HCT116 (cell line): ENCODE results near the gene PCBP3. TPM values are rescaled to one million over a fixed set of nuclear protein-coding genes. Genes with fewer than 3 reads are reported as not detected.

Experiments used
- ATAC-seq: fragments of 200-7000 bp; cut with Tn5 transposase; 2 replicates; pipeline ENCODE4 v1.9.1; 2020; ENCODE audit warnings: mild to moderate bottlenecking, moderate library complexity
- BruUV-seq: library from RNA; stranded (reverse); fragments of 400-500 nt; replicated peaks from 2 replicates; lab custom pipeline; 2021; lab: Mats Ljungman, UMichigan
- CTCF ChIA-PET: fragments of 300-600 bp; sonication (Branson Sonifier 250); formaldehyde crosslinking; loops from one replicate; lab custom pipeline; 2021; ENCODE audit warnings: antibody characterized with exemption; lab: Charles Lee
- POLR2A ChIA-PET: fragments of 300-600, 350-600 bp; sonication (Branson Sonifier 250); formaldehyde crosslinking; loops from one replicate; lab custom pipeline; 2021; ENCODE audit warnings: antibody characterized with exemption; lab: Charles Lee
- RAD21 ChIA-PET, 2 experiments: fragments of 300-600 bp; sonication (Branson Sonifier 250); formaldehyde crosslinking; loops; one replicate each; lab custom pipeline; 2023; ENCODE audit warnings: low total read pairs in 2 of 2; ENCODE audit not compliant: uncharacterized antibody in 2 of 2, unreplicated experiment in 2 of 2, low non-redundant PET in 1 of 2; lab: Charles Lee
- DNase-seq: peaks from one replicate; pipeline ENCODE4 v3.0.0-alpha.2; 2010; ENCODE audit warnings: low read depth, low spot score
- H2AFZ ChIP-seq: fragments of 200-600 bp; shearing (Covaris generic), sonication (generic); 2 replicates; pipeline ENCODE4 v1.6.1; 2017; ENCODE audit warnings: low read depth, mixed run types, mixed read lengths, antibody characterized with exemption, low read length; ENCODE audit not compliant: poor library complexity, severe bottlenecking
- H3K27ac ChIP-seq: 2 replicates; pipeline ENCODE4 v1.5.1; 2012; ENCODE audit warnings: low read depth, low read length
- H3K27me3 ChIP-seq: fragments of 200-600 bp; sonication (generic); 2 replicates; pipeline ENCODE4 v1.6.1; 2016; ENCODE audit warnings: mixed run types, low read length, mixed read lengths; ENCODE audit not compliant: insufficient read depth
- H3K36me3 ChIP-seq, 2 experiments: fragments of 200-500 bp in 1 of 2; fragments of 200-600 bp in 1 of 2; sonication (Bioruptor generic) in 1 of 2; sonication (generic) in 1 of 2; 2 replicates each; pipeline versions ENCODE4 v1.5.1 to v1.6.1; 2014 to 2016; ENCODE audit warnings: low read length in 2 of 2, inconsistent platforms in 1 of 2, mixed read lengths in 1 of 2, mixed run types in 1 of 2; ENCODE audit not compliant: insufficient read depth in 2 of 2, control insufficient read depth in 1 of 2
- H3K4me1 ChIP-seq, 2 experiments: fragments of 200-600 bp in 1 of 2; sonication (generic) in 1 of 2; 2 replicates each; pipeline versions ENCODE4 v1.5.1 to v1.6.1; 2012 to 2017; ENCODE audit warnings: low read length in 2 of 2, inconsistent platforms in 1 of 2, mild to moderate bottlenecking in 1 of 2, mixed read lengths in 1 of 2, mixed run types in 1 of 2, moderate library complexity in 1 of 2; ENCODE audit not compliant: insufficient read depth in 2 of 2, control insufficient read depth in 1 of 2
- H3K4me2 ChIP-seq: fragments of 200-600 bp; sonication (generic); 2 replicates; pipeline ENCODE4 v1.6.1; 2017; ENCODE audit warnings: mixed run types, low read length, mixed read lengths
- H3K4me3 ChIP-seq, 2 experiments: fragments of 200-600 bp in 1 of 2; sonication (generic) in 1 of 2; replicated peaks in 1 of 2; 2 replicates each; pipeline ENCODE4 v1.5.1; 2011 to 2016; ENCODE audit warnings: low read length in 2 of 2, control low read depth in 1 of 2, low read depth in 1 of 2, mild to moderate bottlenecking in 1 of 2, mixed read lengths in 1 of 2, mixed run types in 1 of 2
- H3K79me2 ChIP-seq: fragments of 200-600 bp; sonication (generic); 2 replicates; pipeline ENCODE4 v1.6.1; 2017; ENCODE audit warnings: mild to moderate bottlenecking, mixed run types, low read length, moderate library complexity, mixed read lengths; ENCODE audit not compliant: insufficient read depth
- H3K9ac ChIP-seq: fragments of 200-600 bp; sonication (generic); 2 replicates; pipeline ENCODE4 v1.6.1; 2016; ENCODE audit warnings: low read length, mixed read lengths
- H3K9me2 ChIP-seq: fragments of 200-600 bp; sonication (generic), shearing (Covaris generic); 2 replicates; pipeline ENCODE4 v1.6.1; 2017; ENCODE audit warnings: mixed run types, mild to moderate bottlenecking, moderate library complexity; ENCODE audit not compliant: insufficient read depth
- H3K9me3 ChIP-seq, 2 experiments: fragments of 200-500 bp in 1 of 2; fragments of 200-600 bp in 1 of 2; sonication (Bioruptor generic) in 1 of 2; sonication (generic) in 1 of 2; 2 replicates each; pipeline ENCODE4 v1.6.1; 2014 to 2017; ENCODE audit warnings: low read length in 2 of 2, mixed read lengths in 2 of 2, inconsistent platforms in 1 of 2, low read depth in 1 of 2, mild to moderate bottlenecking in 1 of 2, mixed run types in 1 of 2, moderate library complexity in 1 of 2; ENCODE audit not compliant: control insufficient read depth in 1 of 2, insufficient read depth in 1 of 2
- H4K20me1 ChIP-seq: fragments of 200-600 bp; sonication (generic), shearing (Covaris generic); 2 replicates; pipeline ENCODE4 v1.6.1; 2017; ENCODE audit warnings: mixed run types, mild to moderate bottlenecking, moderate library complexity; ENCODE audit not compliant: insufficient read depth
- ATF3 ChIP-seq: IDR thresholded peaks from 2 replicates; pipeline ENCODE4 v1.6.1; 2012
- CTCF ChIP-seq, 3 experiments: fragments of 200-600 bp in 1 of 3; sonication (generic) in 1 of 3; IDR thresholded peaks in 2 of 3; conservative IDR thresholded peaks in 1 of 3; 2 replicates each; pipeline ENCODE4 v1.5.1; 2012 to 2017; ENCODE audit warnings: low read depth in 2 of 3, low read length in 2 of 3, antibody characterized with exemption in 1 of 3, borderline replicate concordance in 1 of 3, control low read depth in 1 of 3, mild to moderate bottlenecking in 1 of 3, mixed read lengths in 1 of 3, mixed run types in 1 of 3, moderate library complexity in 1 of 3; ENCODE audit not compliant: insufficient read depth in 1 of 3
- ELF1 ChIP-seq: IDR thresholded peaks from 2 replicates; pipeline ENCODE4 v1.6.1; 2012; ENCODE audit warnings: low read depth, borderline replicate concordance
- EZH2phosphoT487 ChIP-seq: fragments of 200-600 bp; IDR thresholded peaks from 2 replicates; pipeline ENCODE4 v1.6.1; 2018; ENCODE audit warnings: antibody characterized with exemption, borderline replicate concordance
- FOSL1 ChIP-seq: IDR thresholded peaks from 2 replicates; pipeline ENCODE4 v1.6.1; 2012; ENCODE audit warnings: low read depth
- JUND ChIP-seq: IDR thresholded peaks from 2 replicates; pipeline ENCODE4 v1.6.1; 2012
- intact Hi-C: fragments of 100-400 bp; cut with micrococcal nuclease; formaldehyde crosslinking; loops from 2 replicates; pipeline ENCODE4 v1.10.0; 2022
- total RNA-seq: library from RNA; stranded (reverse); gene quantifications from one replicate; pipeline ENCODE4 v1.2.1, GENCODE V29; 2021; ENCODE audit not compliant: unreplicated experiment

The PCBP3 gene
- total RNA-seq, 1 experiment from 2014 or later, result 3.1 TPM

- Histone ChIP-seq H3K4me3 (no peak overlapping the region), H4K20me1 (no peaks in the 10 kb centered on the region), H3K9ac (no peak overlapping the region), H3K4me2 (no peak overlapping the region), H3K79me2 (no peaks in the 10 kb centered on the region), H3K27ac (no peak overlapping the region), H3K9me2 (no peaks in the 10 kb centered on the region), H2AFZ (no peak overlapping the region), H3K4me1 (peaks cover 2 to 8% of the 10 kb centered on the region in 2 experiments; a peak in 3 of 4 replicates), H3K9me3 (peaks cover 0 to 4% of the 10 kb centered on the region in 2 experiments; a peak in 1 of 4 replicates), H3K36me3 (no peaks in the 10 kb centered on the region), H3K27me3 (no peaks in the 10 kb centered on the region)
- ChIA-PET RAD21 (no interaction called here), POLR2A (no interaction called here), CTCF (no interaction called here)
- BruUV-seq, result no TSS peak
- ATAC-seq (no peak), DNase-seq (no peak)
- TF ChIP-seq ELF1 (no peak), CTCF (IDR thresholded peaks at IDR 0.05 in 2 of 3, conservative IDR thresholded peaks at IDR 0.05 in 1 of 3; ENCODE audit: borderline replicate concordance in 1 of 3, insufficient read depth in 1 of 3, low read depth in 2 of 3, low read length in 2 of 3) (peak in 1 of 3 experiments; percentile 45; a peak in 2 of 6 replicates)
- intact Hi-C loops, result loop anchor here (10.0 kb wide), 1 partner anchor 371 kb away; no protein-coding TSS in a partner anchor
Measured at GRCh38 chr21:45926281-45926680, 282.8 kb downstream of the PCBP3 start.

GRCh38 chr21:45927032-45927431 is 283.5 kb downstream of the PCBP3 start:
- no peak overlapping the region for H3K4me2 ChIP-seq
- no peak overlapping the region for H3K4me3 ChIP-seq
- H3K4me1 ChIP-seq, result peaks cover 2 to 8% of the 10 kb centered on the region in 2 experiments; a peak in 3 of 4 replicates
- POLR2A ChIA-PET, result no interaction called here
- H4K20me1 ChIP-seq, result no peaks in the 10 kb centered on the region
- H3K27me3 ChIP-seq, result no peaks in the 10 kb centered on the region
- no peak overlapping the region for H3K27ac ChIP-seq
- no peaks in the 10 kb centered on the region for H3K79me2 ChIP-seq
- TF ChIP-seq ATF3 (no peak), FOSL1 (no peak), JUND (no peak), EZH2phosphoT487 (no peak)
- H3K9me2 ChIP-seq, result no peaks in the 10 kb centered on the region
- no peaks in the 10 kb centered on the region for H3K36me3 ChIP-seq
- no TSS peak for BruUV-seq
- RAD21 ChIA-PET, result no interaction called here
- no peak overlapping the region for H3K9ac ChIP-seq
- no peak overlapping the region for H2AFZ ChIP-seq
- DNase-seq (no peak), ATAC-seq (no peak)
- intact Hi-C loops, result loop anchor here (10.0 kb wide), 1 partner anchor 372 kb away; no protein-coding TSS in a partner anchor
- CTCF ChIA-PET, result no interaction called here
- H3K9me3 ChIP-seq, result peaks cover 0 to 4% of the 10 kb centered on the region in 2 experiments; a peak in 1 of 4 replicates
